Cardiac muscle cell (in vitro differentiated cells and primary cell): ENCODE results near the gene OR52B6. TPM values are rescaled to one million over a fixed set of nuclear protein-coding genes. Genes with fewer than 3 reads are reported as not detected.
A peak's percentile ranks its signal among the peaks of the same experiment; 100 is the strongest.

Experiments used
- DNase-seq, 2 donors: peaks; one replicate each; pipeline versions ENCODE4 v3.0.0 to v3.0.0-alpha.2; 2010 to 2017; ENCODE audit warnings: low read depth in 1 of 2, low spot score in 1 of 2
- H3K27ac ChIP-seq: fragments of 200-600 bp; sonication (generic); 2 replicates; pipeline ENCODE4 v1.5.1; 2016
- H3K27me3 ChIP-seq: fragments of 200-600 bp; sonication (generic); 2 replicates; pipeline ENCODE4 v1.6.0; 2016; ENCODE audit warnings: control low read depth
- H3K36me3 ChIP-seq: fragments of 200-600 bp; sonication (generic); 2 replicates; pipeline ENCODE4 v1.5.1; 2016; ENCODE audit warnings: control low read depth
- H3K4me1 ChIP-seq: fragments of 200-600 bp; sonication (generic); 2 replicates; pipeline ENCODE4 v1.8.1; 2017; ENCODE audit warnings: low read depth, mild to moderate bottlenecking, mixed run types
- H3K4me3 ChIP-seq: fragments of 200-600 bp; sonication (generic); 2 replicates; pipeline ENCODE4 v1.5.1; 2016; ENCODE audit warnings: mild to moderate bottlenecking
- H3K9me3 ChIP-seq: fragments of 200-600 bp; sonication (generic); 2 replicates; pipeline ENCODE4 v1.5.1; 2017; ENCODE audit warnings: low read depth, mild to moderate bottlenecking, control low read depth
- CTCF ChIP-seq: IDR thresholded peaks from 2 replicates; pipeline ENCODE4 v1.5.1; 2012; ENCODE audit warnings: low read depth, mild to moderate bottlenecking, low read length
- polyA plus RNA-seq: library from polyadenylated mRNA; unstranded; fragments of >200 nt; fragmentation: Nextera tagmentation; extraction: Ambion mirVana; gene quantifications from 2 replicates; pipeline ENCODE4 v1.2.1, GENCODE V29; 2016
- total RNA-seq: library from RNA; depleted of rRNA; stranded (reverse); fragments of >200 nt; gene quantifications from 2 replicates; pipeline ENCODE4 v1.2.3, GENCODE V29; 2016

OR52B6 gene
- total and polyA plus RNA-seq, 2 experiments from 2014 or later = not detected

DNA sequence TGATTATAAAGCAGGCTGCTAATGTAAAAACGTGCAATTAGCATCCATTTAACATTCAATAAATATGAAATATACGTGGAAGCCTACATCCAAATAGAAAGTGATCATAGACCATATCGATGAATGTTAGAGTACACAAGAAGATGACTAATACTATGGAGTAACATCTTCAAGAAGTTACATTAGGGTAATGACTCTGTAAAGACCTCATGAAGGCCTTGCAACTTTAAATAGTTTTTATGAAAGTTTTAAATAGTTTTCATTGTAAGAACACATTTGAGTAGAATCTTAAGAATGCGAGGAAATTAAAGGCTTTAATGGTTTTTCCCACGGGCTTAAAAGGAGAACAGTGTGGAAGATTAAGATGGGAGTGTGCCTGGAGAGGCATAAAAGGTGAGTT is 45.5 kb downstream of the OR52B6 start:
- H3K4me3 ChIP-seq = no peak overlapping the region
- no peak overlapping the region for H3K27ac ChIP-seq
- no peaks in the 10 kb centered on the region for H3K27me3 ChIP-seq
- H3K9me3 ChIP-seq = no peaks in the 10 kb centered on the region
- peaks cover 18% of the 10 kb centered on the region for H3K4me1 ChIP-seq
- H3K36me3 ChIP-seq = no peaks in the 10 kb centered on the region
- TF ChIP-seq CTCF = no peak
- peak in 1 of 2 donors; percentile 12 for DNase-seq

GRCh38 chr11:5631417-5631816 is 50.7 kb downstream of the OR52B6 start:
- no peaks in the 10 kb centered on the region for H3K9me3 ChIP-seq
- H3K4me1 ChIP-seq = no peaks in the 10 kb centered on the region
- no peak overlapping the region for H3K4me3 ChIP-seq
- H3K36me3 ChIP-seq = no peaks in the 10 kb centered on the region
- no peak for TF ChIP-seq CTCF
- H3K27me3 ChIP-seq = no peaks in the 10 kb centered on the region
- no peak overlapping the region for H3K27ac ChIP-seq
- DNase-seq = peak in 1 of 2 donors; percentile 30

Other genes with a start within 250 kb of the OR52B6 start
- gene OR51B5, start 237.4 kb upstream of the OR52B6 start, total RNA-seq = 1.4 and 3.6 TPM in 2 replicates
- 0.25 and 1.1 TPM in 2 replicates for gene OR51B5, start 237.4 kb upstream of the OR52B6 start, polyA plus RNA-seq
- gene OR51B6, start 229.4 kb upstream of the OR52B6 start, total RNA-seq = not detected in 2 replicates
- gene OR51B6, start 229.4 kb upstream of the OR52B6 start, polyA plus RNA-seq = 0.39 TPM in 1 of 2 replicates, not detected in the other
- gene OR51M1, start 197.1 kb upstream of the OR52B6 start, total RNA-seq = not detected in 2 replicates
- not detected in 2 replicates for gene OR51M1, start 197.1 kb upstream of the OR52B6 start, polyA plus RNA-seq
- gene OR51Q1, start 158.8 kb upstream of the OR52B6 start, total RNA-seq = not detected in 2 replicates
- gene OR51Q1, start 158.8 kb upstream of the OR52B6 start, polyA plus RNA-seq = not detected in 2 replicates
- gene OR51I1, start 139.4 kb upstream of the OR52B6 start, total RNA-seq = 0.60 TPM in 1 of 2 replicates, not detected in the other
- not detected in 2 replicates for gene OR51I1, start 139.4 kb upstream of the OR52B6 start, polyA plus RNA-seq
- not detected in 2 replicates for gene OR51I2, start 131.6 kb upstream of the OR52B6 start, total RNA-seq
- 0.19 TPM in 1 of 2 replicates, not detected in the other for gene OR51I2, start 131.6 kb upstream of the OR52B6 start, polyA plus RNA-seq
- gene OR52D1, start 92.2 kb upstream of the OR52B6 start, total RNA-seq = not detected in 2 replicates
- 0.82 TPM in 1 of 2 replicates, not detected in the other for gene OR52D1, start 92.2 kb upstream of the OR52B6 start, polyA plus RNA-seq
- gene UBQLN3, start 70.9 kb upstream of the OR52B6 start, total RNA-seq = 0.81 and 1.9 TPM in 2 replicates
- 0.52 TPM in 1 of 2 replicates, not detected in the other for gene UBQLN3, start 70.9 kb upstream of the OR52B6 start, polyA plus RNA-seq
- gene UBQLNL, start 64.2 kb upstream of the OR52B6 start, total RNA-seq = 0.92 and 3.4 TPM in 2 replicates
- gene UBQLNL, start 64.2 kb upstream of the OR52B6 start, polyA plus RNA-seq = 2.1 and 2.4 TPM in 2 replicates
- 0.46 and 0.83 TPM in 2 replicates for gene OR52H1, start 32.3 kb upstream of the OR52B6 start, total RNA-seq
- 0.43 TPM in 1 of 2 replicates, not detected in the other for gene OR52H1, start 32.3 kb upstream of the OR52B6 start, polyA plus RNA-seq
- 5.5 and 11.4 TPM in 2 replicates for gene TRIM6, start 15.8 kb downstream of the OR52B6 start, total RNA-seq
- gene TRIM6, start 15.8 kb downstream of the OR52B6 start, polyA plus RNA-seq = 4.3 and 10.8 TPM in 2 replicates
- gene TRIM34, start 44.1 kb downstream of the OR52B6 start, total RNA-seq = 0.81 and 2.4 TPM in 2 replicates
- gene TRIM34, start 44.1 kb downstream of the OR52B6 start, polyA plus RNA-seq = 1.6 and 2.4 TPM in 2 replicates
- 13.4 and 18.0 TPM in 2 replicates for gene TRIM5, start 104.2 kb downstream of the OR52B6 start, total RNA-seq
- gene TRIM5, start 104.2 kb downstream of the OR52B6 start, polyA plus RNA-seq = 12.6 and 19.9 TPM in 2 replicates
- 0.07 TPM in 1 of 2 replicates, not detected in the other for gene TRIM22, start 108.9 kb downstream of the OR52B6 start, total RNA-seq
- gene TRIM22, start 108.9 kb downstream of the OR52B6 start, polyA plus RNA-seq = 0.32 and 1.3 TPM in 2 replicates
- gene OR56B1, start 155.6 kb downstream of the OR52B6 start, total RNA-seq = not detected in 2 replicates
- gene OR56B1, start 155.6 kb downstream of the OR52B6 start, polyA plus RNA-seq = not detected in 2 replicates
- gene OR52N4, start 173.4 kb downstream of the OR52B6 start, total RNA-seq = not detected in 2 replicates
- not detected in 2 replicates for gene OR52N4, start 173.4 kb downstream of the OR52B6 start, polyA plus RNA-seq
- 0.06 TPM in 1 of 2 replicates, not detected in the other for gene OR52N5, start 202.5 kb downstream of the OR52B6 start, total RNA-seq
- gene OR52N5, start 202.5 kb downstream of the OR52B6 start, polyA plus RNA-seq = 0.10 TPM in 1 of 2 replicates, not detected in the other
- not detected in 2 replicates for gene OR52N1, start 210.4 kb downstream of the OR52B6 start, total RNA-seq
- gene OR52N1, start 210.4 kb downstream of the OR52B6 start, polyA plus RNA-seq = not detected in 2 replicates
- gene OR52N2, start 228.0 kb downstream of the OR52B6 start, total RNA-seq = not detected in 2 replicates
- not detected in 2 replicates for gene OR52N2, start 228.0 kb downstream of the OR52B6 start, polyA plus RNA-seq